Fibroblast of pulmonary artery (primary cell): ENCODE data around the gene TACR2.

Experiments used
- DNase-seq: peaks from one replicate; pipeline ENCODE4 v3.0.0-alpha.2; 2010; ENCODE audit warnings: low read depth
- H3K4me3 ChIP-seq: replicated peaks from 2 replicates; pipeline ENCODE4 v1.5.1; 2011; ENCODE audit warnings: low read depth, mild to moderate bottlenecking, control low read depth, low read length, moderate library complexity
- TF ChIP-seq, protein P1 (sequence below): IDR thresholded peaks from 2 replicates; pipeline ENCODE4 v1.5.1; 2011; ENCODE audit warnings: mild to moderate bottlenecking, control low read depth, low read length, inconsistent platforms; ENCODE audit errors: missing control alignments

Gene TACR2

DNA sequence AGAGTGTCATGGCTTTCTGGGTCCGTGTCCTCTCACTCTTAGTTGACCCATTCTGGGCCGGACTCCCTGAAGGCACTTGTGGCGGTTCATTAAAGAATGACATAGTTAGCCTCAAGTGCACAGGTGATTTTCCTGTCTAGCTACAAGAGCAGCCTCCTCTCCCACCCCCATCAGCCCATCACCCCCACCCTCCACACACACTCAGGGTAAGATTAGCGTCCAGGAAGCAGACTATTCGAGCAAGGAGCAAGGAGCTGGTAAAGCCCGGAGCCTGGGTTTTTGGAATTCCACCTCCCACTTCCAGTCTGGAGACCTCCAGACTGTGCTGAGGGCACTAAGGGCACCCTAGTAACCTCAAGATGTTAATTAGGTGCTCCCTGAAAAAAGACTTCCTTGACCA, 39.5 kb downstream of the TACR2 start:
- DNase-seq, result no peak
- H3K4me3 ChIP-seq, result no peak overlapping the region
- TF ChIP-seq, protein P1, sequence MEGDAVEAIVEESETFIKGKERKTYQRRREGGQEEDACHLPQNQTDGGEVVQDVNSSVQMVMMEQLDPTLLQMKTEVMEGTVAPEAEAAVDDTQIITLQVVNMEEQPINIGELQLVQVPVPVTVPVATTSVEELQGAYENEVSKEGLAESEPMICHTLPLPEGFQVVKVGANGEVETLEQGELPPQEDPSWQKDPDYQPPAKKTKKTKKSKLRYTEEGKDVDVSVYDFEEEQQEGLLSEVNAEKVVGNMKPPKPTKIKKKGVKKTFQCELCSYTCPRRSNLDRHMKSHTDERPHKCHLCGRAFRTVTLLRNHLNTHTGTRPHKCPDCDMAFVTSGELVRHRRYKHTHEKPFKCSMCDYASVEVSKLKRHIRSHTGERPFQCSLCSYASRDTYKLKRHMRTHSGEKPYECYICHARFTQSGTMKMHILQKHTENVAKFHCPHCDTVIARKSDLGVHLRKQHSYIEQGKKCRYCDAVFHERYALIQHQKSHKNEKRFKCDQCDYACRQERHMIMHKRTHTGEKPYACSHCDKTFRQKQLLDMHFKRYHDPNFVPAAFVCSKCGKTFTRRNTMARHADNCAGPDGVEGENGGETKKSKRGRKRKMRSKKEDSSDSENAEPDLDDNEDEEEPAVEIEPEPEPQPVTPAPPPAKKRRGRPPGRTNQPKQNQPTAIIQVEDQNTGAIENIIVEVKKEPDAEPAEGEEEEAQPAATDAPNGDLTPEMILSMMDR, result no peak

DNA sequence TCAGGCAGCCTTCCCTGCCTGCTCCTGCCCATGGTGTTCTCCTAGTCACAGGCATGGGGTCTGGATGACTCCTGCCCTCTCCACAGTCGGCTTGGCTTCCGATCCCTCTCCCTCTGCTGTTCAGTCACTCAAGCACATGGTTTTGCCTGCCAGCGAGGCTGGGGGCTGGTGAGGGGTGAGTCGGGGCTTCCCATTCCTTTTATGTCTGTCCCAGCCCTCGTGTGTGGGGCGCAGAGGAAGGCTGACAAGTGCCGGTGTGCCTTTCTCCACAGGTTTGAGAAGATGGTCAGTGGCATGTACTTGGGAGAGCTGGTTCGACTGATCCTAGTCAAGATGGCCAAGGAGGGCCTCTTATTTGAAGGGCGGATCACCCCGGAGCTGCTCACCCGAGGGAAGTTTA, 40.1 kb downstream of the TACR2 start:
- H3K4me3 ChIP-seq, result no peak overlapping the region
- TF ChIP-seq, protein P1, result no peak
- DNase-seq, result no peak

DNA sequence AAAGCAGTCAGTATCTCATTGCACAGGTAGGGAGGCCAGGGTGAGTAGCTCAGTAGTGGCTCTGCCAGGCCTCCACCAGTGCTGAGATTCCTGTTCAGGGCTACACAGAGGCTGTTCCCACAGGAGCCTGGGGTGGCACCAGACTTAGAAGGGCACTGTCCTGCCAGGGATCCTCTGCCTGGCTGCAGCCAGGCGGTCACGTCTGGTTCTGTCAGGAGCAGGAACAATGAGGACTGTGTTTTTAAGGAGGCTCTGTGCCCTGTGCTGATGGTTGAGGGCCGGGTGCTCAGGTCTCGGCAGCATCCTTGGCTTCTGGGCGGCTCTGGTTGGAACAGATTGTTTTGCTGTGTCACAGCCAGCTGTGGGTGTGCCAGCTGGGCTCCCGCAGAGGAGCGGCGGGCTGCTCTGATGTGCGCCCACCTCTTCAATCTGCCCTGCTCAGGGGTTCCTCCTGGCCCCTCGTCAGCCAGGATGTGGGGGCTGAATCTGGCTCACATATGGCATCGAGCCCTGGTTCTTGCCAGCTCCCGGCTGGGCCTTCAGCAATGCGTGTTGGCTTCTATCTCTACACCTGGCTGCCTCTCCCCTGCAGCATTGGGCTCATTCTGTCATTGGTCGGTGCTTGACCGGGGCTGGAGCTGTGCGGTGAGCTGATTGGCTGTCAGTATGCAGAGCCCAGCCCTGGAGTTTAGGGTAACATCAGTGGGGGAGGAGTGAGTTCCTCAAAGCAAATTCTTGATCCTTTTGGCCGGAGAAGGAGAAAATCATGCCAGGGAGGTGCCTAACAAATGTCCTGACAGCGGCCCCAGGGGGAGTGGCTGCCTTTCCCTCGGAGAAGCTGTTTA, 41.2 kb downstream of the TACR2 start:
- H3K4me3 ChIP-seq, result no peak overlapping the region
- DNase-seq, result peak; percentile 62
- TF ChIP-seq, protein P1, result no peak

DNA sequence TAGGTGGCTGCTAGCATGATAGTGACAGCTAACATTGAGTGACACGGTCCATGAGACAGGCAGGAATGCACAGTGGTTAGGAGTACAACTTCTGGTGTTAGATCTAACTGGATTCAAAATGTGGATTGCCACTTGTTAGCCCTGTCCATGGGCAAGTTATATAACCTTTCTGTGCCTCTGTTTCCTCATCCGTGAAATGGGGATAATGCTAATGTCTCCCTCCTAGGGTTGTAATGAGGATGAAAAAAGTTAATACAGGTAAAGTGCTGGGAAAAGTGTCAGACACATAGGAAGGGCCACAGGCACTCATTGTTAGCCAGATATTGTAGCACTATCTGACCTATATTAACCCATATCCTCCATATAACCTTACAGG, 41.8 kb downstream of the TACR2 start:
- TF ChIP-seq, protein P1, result no peak
- no peak overlapping the region for H3K4me3 ChIP-seq
- no peak for DNase-seq

DNA sequence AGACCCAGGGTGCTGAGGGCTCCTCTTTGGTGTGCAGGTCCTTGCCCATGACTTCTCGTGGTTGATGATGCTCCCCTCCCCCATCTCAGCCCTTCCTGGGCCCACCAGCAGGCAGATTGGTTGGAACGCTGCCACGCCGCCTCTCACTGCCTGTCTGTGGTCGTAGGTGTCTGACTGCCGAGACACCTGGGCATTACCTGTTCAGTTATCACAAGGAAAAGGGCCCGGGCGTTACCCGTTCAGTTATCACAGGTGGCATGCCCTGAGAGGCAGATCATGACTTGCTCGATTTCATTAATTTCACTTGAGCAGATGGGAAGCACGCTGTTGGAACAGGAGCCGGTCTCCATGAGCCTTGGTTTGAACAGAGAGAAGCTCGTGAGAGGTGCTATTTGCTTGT, 42.5 kb downstream of the TACR2 start:
- TF ChIP-seq, protein P1, result no peak
- DNase-seq, result no peak
- H3K4me3 ChIP-seq, result no peak overlapping the region

DNA sequence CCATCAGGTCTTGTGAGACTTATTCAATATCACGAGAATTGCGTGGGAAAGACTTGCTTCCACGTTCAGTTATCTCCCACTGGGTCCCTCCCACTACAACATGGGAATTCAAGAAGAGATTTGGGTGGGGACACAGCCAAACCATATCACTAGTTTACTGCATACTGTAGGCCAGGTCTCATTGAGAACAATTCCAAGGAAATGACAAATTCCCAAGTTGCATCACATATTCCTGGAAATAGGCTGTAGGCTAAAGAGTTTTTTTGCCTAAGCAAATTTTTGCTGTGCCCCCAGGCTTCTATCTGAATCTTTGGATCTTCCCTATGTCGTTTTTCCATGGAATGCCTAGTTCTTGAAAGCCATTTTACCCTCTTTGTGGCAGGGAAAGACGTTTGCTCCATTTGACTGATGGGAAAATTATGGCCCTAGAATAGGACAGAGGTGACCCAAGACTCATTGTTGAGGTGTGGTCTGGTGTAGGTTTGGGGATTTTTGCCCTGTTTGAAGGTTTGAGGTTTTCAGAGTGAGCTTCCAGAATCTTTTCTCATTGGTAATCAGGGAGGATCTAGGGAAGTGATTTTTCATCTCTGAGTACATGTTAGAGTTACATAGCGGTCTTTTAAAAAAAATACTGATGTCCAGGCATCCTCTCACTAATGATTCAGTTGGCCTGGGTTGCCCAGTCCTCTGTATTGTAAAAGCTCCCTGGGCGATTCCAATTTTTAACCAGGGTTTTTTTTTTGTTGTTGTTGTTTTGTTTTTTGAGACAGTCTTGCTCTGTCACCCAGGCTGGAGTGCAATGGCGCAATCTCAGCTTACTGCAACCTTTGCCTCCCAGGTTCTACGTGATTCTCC, 44.4 kb downstream of the TACR2 start:
- peak; percentile 93 for DNase-seq

More for the DNA sequence above, 44.4 kb downstream of the TACR2 start:
- TF ChIP-seq, protein P1, result no peak
- H3K4me3 ChIP-seq, result no peak overlapping the region
